Measurements from ENCODE around the gene VPS54.
A peak's percentile ranks its signal among the peaks of the same experiment; 100 is the strongest.

The VPS54 gene

GRCh38 chr2:64025741-64026140, 6.5 kb upstream of the VPS54 start:
- H3K4me3 ChIP-seq (ENCODE audit: low read depth, low read length), result no peak overlapping the region
- peaks cover 3% of the 10 kb centered on the region for H3K79me1 ChIP-seq (ENCODE audit: low read length)
- H2AK5ac ChIP-seq (ENCODE audit: low read length), result no peak overlapping the region
- no peak overlapping the region for H3K27ac ChIP-seq (ENCODE audit: low read depth, low read length)
- no peak overlapping the region for H3K14ac ChIP-seq (ENCODE audit: low read length)
- H3K23ac ChIP-seq (ENCODE audit: low read length), result no peak overlapping the region
- H3K27me3 ChIP-seq (ENCODE audit: insufficient read depth, low read length), result no peaks in the 10 kb centered on the region
- H4K12ac ChIP-seq (ENCODE audit: low read depth, low read length), result no peak overlapping the region
- no peaks in the 10 kb centered on the region for H3K79me2 ChIP-seq (ENCODE audit: control insufficient read depth, insufficient read depth, low read length, poor library complexity)
- no peak overlapping the region for H2BK12ac ChIP-seq (ENCODE audit: low read length)
- H3K4me1 ChIP-seq (ENCODE audit: control insufficient read depth in 1 of 2, insufficient read depth in 2 of 2, low read length in 2 of 2), result peaks cover 3 to 4% of the 10 kb centered on the region in 2 experiments
- H3K9ac ChIP-seq (ENCODE audit: low read length), result no peak overlapping the region
- no peak overlapping the region for H3K18ac ChIP-seq (ENCODE audit: low read length)
- H4K91ac ChIP-seq (ENCODE audit: low read depth, low read length), result no peak overlapping the region
- H2BK120ac ChIP-seq (ENCODE audit: insufficient read depth, low read length, poor library complexity), result no peak overlapping the region
- no peaks in the 10 kb centered on the region for H3K9me3 ChIP-seq (ENCODE audit: insufficient read depth, low read depth, low read length)
- no peak overlapping the region for H3K4me2 ChIP-seq (ENCODE audit: low read length)
- no peak overlapping the region for H3K4ac ChIP-seq (ENCODE audit: low read depth, low read length)
- WGBS (ENCODE audit: extremely low coverage, insufficient coverage, insufficient read length), result no CpG with 5 or more reads among the region's 3 CpGs
- H3K36me3 ChIP-seq (ENCODE audit: control insufficient read depth in 1 of 2, insufficient read depth in 2 of 2, low read length in 2 of 2), result no peaks in the 10 kb centered on the region
- no peak for DNase-seq
- no peak overlapping the region for H2AFZ ChIP-seq (ENCODE audit: insufficient read depth, low read length, poor library complexity)
- H4K8ac ChIP-seq (ENCODE audit: low read depth, low read length), result no peak overlapping the region
- H2BK5ac ChIP-seq (ENCODE audit: low read depth, low read length, poor library complexity), result no peak overlapping the region

DNA sequence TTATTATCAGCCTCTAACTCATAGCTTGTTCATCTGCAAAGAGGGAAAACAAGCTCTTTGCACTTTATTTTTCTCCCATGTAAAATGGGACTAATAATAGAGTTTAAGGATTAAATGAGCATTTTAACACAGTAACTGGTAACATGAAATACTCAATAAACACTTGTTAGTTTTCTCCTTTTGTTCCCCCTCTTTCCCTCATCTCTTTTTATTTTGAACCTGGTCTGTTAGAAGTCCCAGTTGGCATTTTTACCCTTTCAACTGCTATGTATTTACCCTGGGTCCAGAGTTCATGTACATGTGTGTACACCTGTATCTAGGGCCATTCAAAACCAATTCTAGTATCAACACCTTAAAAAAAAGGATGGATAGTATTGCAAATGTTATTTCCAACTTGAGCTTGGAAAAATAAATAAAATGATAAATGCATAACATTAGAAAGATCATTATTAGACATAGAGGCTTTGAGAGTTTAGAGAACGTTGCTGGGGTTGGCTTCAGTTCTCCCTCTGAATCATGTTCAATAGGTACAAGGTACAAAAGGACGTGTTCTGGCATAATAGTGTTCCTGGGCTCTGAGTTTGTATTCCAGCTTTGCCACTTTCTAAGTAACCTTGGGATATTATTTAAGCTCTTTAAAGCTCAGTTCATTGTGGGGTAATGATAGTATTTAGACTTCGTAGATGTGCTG, 5.2 kb upstream of the VPS54 start:
- Histone ChIP-seq H3K23ac (ENCODE audit: low read length) (no peak overlapping the region), H3K79me1 (ENCODE audit: low read length) (peaks cover 9% of the 10 kb centered on the region), H2BK5ac (ENCODE audit: low read depth, low read length, poor library complexity) (no peak overlapping the region), H2BK120ac (ENCODE audit: insufficient read depth, low read length, poor library complexity) (no peak overlapping the region), H3K4ac (ENCODE audit: low read depth, low read length) (no peak overlapping the region), H3K9me3 (ENCODE audit: insufficient read depth, low read depth, low read length) (no peaks in the 10 kb centered on the region), H3K18ac (ENCODE audit: low read length) (no peak overlapping the region), H3K9ac (ENCODE audit: low read length) (no peak overlapping the region), H3K79me2 (ENCODE audit: control insufficient read depth, insufficient read depth, low read length, poor library complexity) (peaks cover under 1% of the 10 kb centered on the region), H2AK5ac (ENCODE audit: low read length) (no peak overlapping the region), H3K27ac (ENCODE audit: low read depth, low read length) (no peak overlapping the region), H2AFZ (ENCODE audit: insufficient read depth, low read length, poor library complexity) (no peak overlapping the region), H3K4me3 (ENCODE audit: low read depth, low read length) (no peak overlapping the region), H3K27me3 (ENCODE audit: insufficient read depth, low read length) (no peaks in the 10 kb centered on the region), H3K4me1 (ENCODE audit: control insufficient read depth in 1 of 2, insufficient read depth in 2 of 2, low read length in 2 of 2) (peaks cover 3 to 8% of the 10 kb centered on the region in 2 experiments), H4K91ac (ENCODE audit: low read depth, low read length) (no peak overlapping the region), H3K36me3 (ENCODE audit: control insufficient read depth in 1 of 2, insufficient read depth in 2 of 2, low read length in 2 of 2) (no peaks in the 10 kb centered on the region), H4K8ac (ENCODE audit: low read depth, low read length) (no peak overlapping the region), H2BK12ac (ENCODE audit: low read length) (no peak overlapping the region), H3K14ac (ENCODE audit: low read length) (no peak overlapping the region), H3K4me2 (ENCODE audit: low read length) (no peak overlapping the region), H4K12ac (ENCODE audit: low read depth, low read length) (no peak overlapping the region)
- no peak for DNase-seq
- WGBS (ENCODE audit: extremely low coverage, insufficient coverage, insufficient read length), result no CpG with 5 or more reads among the region's 3 CpGs

DNA sequence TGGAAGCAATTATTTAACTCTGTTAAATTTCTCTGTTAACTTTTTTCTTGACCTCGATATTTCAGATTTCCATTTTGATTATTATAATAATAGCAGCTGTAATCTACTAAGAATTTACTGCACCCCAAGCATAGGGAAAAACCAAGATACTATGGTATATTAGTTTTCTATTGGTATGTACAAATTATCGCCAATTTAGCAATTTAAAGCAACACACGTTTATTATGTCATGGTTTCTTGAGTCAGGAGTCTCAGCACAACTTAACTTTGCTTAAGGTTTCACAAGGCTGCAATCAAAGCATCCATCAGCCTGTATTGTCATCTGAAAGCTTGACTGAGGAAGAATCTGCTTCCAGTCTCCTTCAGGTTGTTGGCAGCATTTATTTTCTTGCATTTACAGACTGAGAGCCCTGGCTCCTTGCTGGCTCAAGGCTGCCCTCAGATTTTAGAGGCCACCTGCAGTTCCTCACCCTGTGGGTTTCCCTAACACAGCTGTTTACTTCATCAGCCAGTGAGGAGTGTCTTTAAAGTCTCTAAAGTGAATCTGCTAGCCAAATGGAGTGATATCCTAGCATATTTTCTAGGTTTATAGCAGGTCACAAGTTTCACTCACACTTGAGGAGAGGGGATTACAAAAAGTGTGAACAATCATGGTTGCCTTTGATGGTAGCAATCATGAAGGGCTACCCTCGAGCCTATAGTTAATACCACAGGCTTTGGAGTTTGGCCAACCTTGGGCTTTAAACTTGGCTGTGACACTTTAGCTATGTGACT, 4.4 kb upstream of the VPS54 start:
- H3K27ac ChIP-seq (ENCODE audit: low read depth, low read length), result no peak overlapping the region
- peak overlapping the region; percentile 31 for H2BK120ac ChIP-seq (ENCODE audit: insufficient read depth, low read length, poor library complexity)
- H4K8ac ChIP-seq (ENCODE audit: low read depth, low read length), result no peak overlapping the region
- no peak overlapping the region for H3K18ac ChIP-seq (ENCODE audit: low read length)
- H3K4ac ChIP-seq (ENCODE audit: low read depth, low read length), result no peak overlapping the region
- H3K9me3 ChIP-seq (ENCODE audit: insufficient read depth, low read depth, low read length), result no peaks in the 10 kb centered on the region
- no peak overlapping the region for H3K9ac ChIP-seq (ENCODE audit: low read length)
- no peaks in the 10 kb centered on the region for H3K36me3 ChIP-seq (ENCODE audit: control insufficient read depth in 1 of 2, insufficient read depth in 2 of 2, low read length in 2 of 2)
- no peak overlapping the region for H4K12ac ChIP-seq (ENCODE audit: low read depth, low read length)
- peaks cover 16% of the 10 kb centered on the region for H3K79me1 ChIP-seq (ENCODE audit: low read length)
- H3K23ac ChIP-seq (ENCODE audit: low read length), result no peak overlapping the region
- no peak overlapping the region for H2AK5ac ChIP-seq (ENCODE audit: low read length)
- no peak overlapping the region for H2AFZ ChIP-seq (ENCODE audit: insufficient read depth, low read length, poor library complexity)
- DNase-seq, result no peak
- WGBS (ENCODE audit: extremely low coverage, insufficient coverage, insufficient read length), result no CpG with 5 or more reads among the region's 4 CpGs
- peaks cover 3 to 9% of the 10 kb centered on the region in 2 experiments for H3K4me1 ChIP-seq (ENCODE audit: control insufficient read depth in 1 of 2, insufficient read depth in 2 of 2, low read length in 2 of 2)
- H3K4me2 ChIP-seq (ENCODE audit: low read length), result no peak overlapping the region
- H2BK5ac ChIP-seq (ENCODE audit: low read depth, low read length, poor library complexity), result no peak overlapping the region
- no peak overlapping the region for H3K4me3 ChIP-seq (ENCODE audit: low read depth, low read length)
- H3K79me2 ChIP-seq (ENCODE audit: control insufficient read depth, insufficient read depth, low read length, poor library complexity), result peaks cover 7% of the 10 kb centered on the region
- H3K14ac ChIP-seq (ENCODE audit: low read length), result no peak overlapping the region
- peak overlapping the region; percentile 76 for H2BK12ac ChIP-seq (ENCODE audit: low read length)
- H3K27me3 ChIP-seq (ENCODE audit: insufficient read depth, low read length), result no peaks in the 10 kb centered on the region
- no peak overlapping the region for H4K91ac ChIP-seq (ENCODE audit: low read depth, low read length)

DNA sequence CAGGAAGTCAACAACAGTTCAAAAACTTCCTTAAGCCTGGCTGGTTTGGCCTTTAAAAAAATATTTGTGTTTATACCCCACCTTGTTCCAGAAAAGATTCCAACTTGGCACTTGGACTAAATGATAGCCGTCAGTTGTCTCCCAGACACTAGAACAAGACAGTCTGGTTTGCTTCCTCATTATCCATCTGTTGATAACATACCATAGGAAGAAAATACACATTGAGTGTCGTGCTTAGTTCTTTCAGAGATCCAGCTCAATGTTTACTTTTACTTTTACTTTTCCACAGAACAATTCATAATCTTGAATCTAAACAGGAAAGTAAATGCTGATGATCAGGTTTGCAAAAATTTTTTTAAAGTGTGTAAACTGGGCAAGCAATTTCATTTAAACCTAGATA, 2.4 kb upstream of the VPS54 start:
- Histone ChIP-seq H2AK5ac (ENCODE audit: low read length) (no peak overlapping the region), H2BK120ac (ENCODE audit: insufficient read depth, low read length, poor library complexity) (no peak overlapping the region), H2BK5ac (ENCODE audit: low read depth, low read length, poor library complexity) (no peak overlapping the region), H3K4me1 (ENCODE audit: control insufficient read depth in 1 of 2, insufficient read depth in 2 of 2, low read length in 2 of 2) (peaks cover 3 to 9% of the 10 kb centered on the region in 2 experiments), H3K4me2 (ENCODE audit: low read length) (no peak overlapping the region), H4K12ac (ENCODE audit: low read depth, low read length) (no peak overlapping the region), H3K79me2 (ENCODE audit: control insufficient read depth, insufficient read depth, low read length, poor library complexity) (peaks cover 15% of the 10 kb centered on the region), H3K79me1 (ENCODE audit: low read length) (peaks cover 19% of the 10 kb centered on the region), H3K9ac (ENCODE audit: low read length) (no peak overlapping the region), H4K91ac (ENCODE audit: low read depth, low read length) (no peak overlapping the region), H3K27ac (ENCODE audit: low read depth, low read length) (peak overlapping the region; percentile 34), H3K18ac (ENCODE audit: low read length) (no peak overlapping the region), H3K4me3 (ENCODE audit: low read depth, low read length) (no peak overlapping the region), H3K23ac (ENCODE audit: low read length) (no peak overlapping the region), H3K9me3 (ENCODE audit: insufficient read depth, low read depth, low read length) (no peaks in the 10 kb centered on the region), H3K36me3 (ENCODE audit: control insufficient read depth in 1 of 2, insufficient read depth in 2 of 2, low read length in 2 of 2) (no peaks in the 10 kb centered on the region), H3K27me3 (ENCODE audit: insufficient read depth, low read length) (no peaks in the 10 kb centered on the region), H2AFZ (ENCODE audit: insufficient read depth, low read length, poor library complexity) (no peak overlapping the region), H3K4ac (ENCODE audit: low read depth, low read length) (no peak overlapping the region), H2BK12ac (ENCODE audit: low read length) (no peak overlapping the region), H3K14ac (ENCODE audit: low read length) (no peak overlapping the region), H4K8ac (ENCODE audit: low read depth, low read length) (no peak overlapping the region)
- WGBS (ENCODE audit: extremely low coverage, insufficient coverage, insufficient read length), result no CpG with 5 or more reads among the region's 2 CpGs
- DNase-seq, result peak in 1 of 2 donors; percentile 59
